Liver (tissue), 9 donors: Measurements from ENCODE around the gene WAPL. TPM values are rescaled to one million over a fixed set of nuclear protein-coding genes. Genes with fewer than 3 reads are reported as not detected.
A peak's percentile ranks its signal among the peaks of the same experiment; 100 is the strongest.

ENCODE experiments used
- DNase-seq: peaks from one replicate; pipeline ENCODE4 v3.0.0-alpha.2; 2017; ENCODE audit warnings: low spot score
- H3K27ac ChIP-seq, 2 donors: one replicate each; pipeline ENCODE4 v1.7.0; 2013; ENCODE audit warnings: inconsistent platforms in 2 of 2, low read length in 2 of 2, control low read depth in 1 of 2, low read depth in 1 of 2, mild to moderate bottlenecking in 1 of 2
- H3K27me3 ChIP-seq, 4 donors: one replicate each; pipeline versions ENCODE4 v1.6.1 to v1.7.0; 2013; ENCODE audit warnings: low read length in 3 of 4, inconsistent platforms in 1 of 4, mild to moderate bottlenecking in 1 of 4, moderate library complexity in 1 of 4; ENCODE audit not compliant: control insufficient read depth in 4 of 4, insufficient read depth in 4 of 4
- H3K36me3 ChIP-seq, 4 donors: one replicate each; pipeline versions ENCODE4 v1.6.1 to v1.7.0; 2013; ENCODE audit warnings: low read length in 3 of 4, mild to moderate bottlenecking in 3 of 4, low read depth in 1 of 4, moderate library complexity in 1 of 4; ENCODE audit not compliant: control insufficient read depth in 4 of 4, insufficient read depth in 3 of 4
- H3K4me1 ChIP-seq, 4 donors: one replicate each; pipeline versions ENCODE4 v1.6.1 to v1.7.0; 2013; ENCODE audit warnings: low read length in 3 of 4, mild to moderate bottlenecking in 3 of 4, moderate library complexity in 1 of 4; ENCODE audit not compliant: control insufficient read depth in 4 of 4, insufficient read depth in 4 of 4
- H3K4me3 ChIP-seq, 3 donors: one replicate each; pipeline versions ENCODE4 v1.6.1 to v1.7.0; 2013; ENCODE audit warnings: low read length in 3 of 3, control low read depth in 1 of 3, low read depth in 1 of 3, mild to moderate bottlenecking in 1 of 3
- H3K9ac ChIP-seq, 2 donors: one replicate each; pipeline ENCODE4 v1.7.0; 2013; ENCODE audit warnings: low read length in 2 of 2, mild to moderate bottlenecking in 2 of 2, moderate library complexity in 2 of 2, control low read depth in 1 of 2, low read depth in 1 of 2
- H3K9me3 ChIP-seq, 4 donors: one replicate each; pipeline versions ENCODE4 v1.6.1 to v1.7.0; 2013; ENCODE audit warnings: low read length in 3 of 4; ENCODE audit not compliant: control insufficient read depth in 4 of 4
- EGR1 ChIP-seq, 2 donors: IDR thresholded peaks; 2 replicates each; pipeline ENCODE4 v1.6.1; 2016 to 2018; ENCODE audit warnings: antibody characterized with exemption in 2 of 2, low read depth in 2 of 2
- FOXA1 ChIP-seq: IDR thresholded peaks from 2 replicates; pipeline ENCODE4 v1.6.1; 2016; ENCODE audit warnings: antibody characterized with exemption
- GABPA ChIP-seq, 2 donors: IDR thresholded peaks in 1 of 2; conservative IDR thresholded peaks in 1 of 2; 2 replicates each; pipeline ENCODE4 v1.6.1; 2016; ENCODE audit warnings: antibody characterized with exemption in 2 of 2, mild to moderate bottlenecking in 1 of 2, moderate library complexity in 1 of 2
- HNF4A ChIP-seq, 2 donors: conservative IDR thresholded peaks; 2 replicates each; pipeline ENCODE4 v1.6.1; 2016; ENCODE audit warnings: antibody characterized with exemption in 2 of 2, mild to moderate bottlenecking in 2 of 2
- HNF4G ChIP-seq: IDR thresholded peaks from 2 replicates; pipeline ENCODE4 v1.6.1; 2016; ENCODE audit warnings: antibody characterized with exemption
- JUND ChIP-seq, 2 donors: IDR thresholded peaks; 2 replicates each; pipeline ENCODE4 v1.6.1; 2016; ENCODE audit warnings: antibody characterized with exemption in 2 of 2
- NR2F2 ChIP-seq: IDR thresholded peaks from 2 replicates; pipeline ENCODE4 v1.6.1; 2016; ENCODE audit warnings: antibody characterized with exemption
- RAD21 ChIP-seq, 2 donors: IDR thresholded peaks; 2 replicates each; pipeline ENCODE4 v1.6.1; 2016; ENCODE audit warnings: antibody characterized with exemption in 2 of 2, mild to moderate bottlenecking in 2 of 2
- RXRA ChIP-seq, 2 donors: IDR thresholded peaks; 2 replicates each; pipeline ENCODE4 v1.6.1; 2017 to 2018; ENCODE audit warnings: antibody characterized with exemption in 2 of 2, mild to moderate bottlenecking in 1 of 2
- YY1 ChIP-seq: IDR thresholded peaks from 2 replicates; pipeline ENCODE4 v1.6.1; 2016; ENCODE audit warnings: antibody characterized with exemption, mild to moderate bottlenecking
- WGBS: extraction: QIAGEN DNeasy Blood & Tissue Kit; methylation state at CpG from one replicate; pipeline ENCODE4 v1.1.7; 2013; 5-methylcytosine and 5-hydroxymethylcytosine counted together
- polyA plus RNA-seq, 2 donors: library from polyadenylated mRNA; stranded (reverse) in 1 of 2; unstranded in 1 of 2; fragments of 200-250 nt in 1 of 2; fragments of >200 nt in 1 of 2; fragmentation: Nextera tagmentation in 1 of 2; extraction: Ambion mirVana in 1 of 2; gene quantifications; one replicate each; pipeline versions ENCODE4 v1.2.1 to v1.2.3, GENCODE V29; 2013 to 2015
- total RNA-seq, 2 donors: library from RNA; depleted of rRNA; stranded (reverse); fragments of >200 nt; gene quantifications; one replicate each; pipeline ENCODE4 v1.2.3, GENCODE V29; 2014
- TF ChIP-seq, protein P1 (sequence below): IDR thresholded peaks from 2 replicates; pipeline ENCODE4 v1.6.1; 2016; ENCODE audit warnings: antibody characterized with exemption
- TF ChIP-seq, protein P2 (sequence below): fragments of 150-350 bp; IDR thresholded peaks from 2 replicates; pipeline ENCODE4 v1.5.1; 2017; ENCODE audit warnings: improper control_type of control experiment, low read depth, low read length; ENCODE audit not compliant: missing input control
- TF ChIP-seq, protein P3 (sequence below): IDR thresholded peaks from 2 replicates; pipeline ENCODE4 v1.6.1; 2016; ENCODE audit warnings: antibody characterized with exemption
- donor health status: healthy.
- donor health status: healthy.
- donor health status: healthy.
- donor health status: healthy.
- donor health status: healthy.

Gene WAPL
- total and polyA plus RNA-seq, 4 donors: 9.7 to 37.9 (median 24.0) TPM

DNA sequence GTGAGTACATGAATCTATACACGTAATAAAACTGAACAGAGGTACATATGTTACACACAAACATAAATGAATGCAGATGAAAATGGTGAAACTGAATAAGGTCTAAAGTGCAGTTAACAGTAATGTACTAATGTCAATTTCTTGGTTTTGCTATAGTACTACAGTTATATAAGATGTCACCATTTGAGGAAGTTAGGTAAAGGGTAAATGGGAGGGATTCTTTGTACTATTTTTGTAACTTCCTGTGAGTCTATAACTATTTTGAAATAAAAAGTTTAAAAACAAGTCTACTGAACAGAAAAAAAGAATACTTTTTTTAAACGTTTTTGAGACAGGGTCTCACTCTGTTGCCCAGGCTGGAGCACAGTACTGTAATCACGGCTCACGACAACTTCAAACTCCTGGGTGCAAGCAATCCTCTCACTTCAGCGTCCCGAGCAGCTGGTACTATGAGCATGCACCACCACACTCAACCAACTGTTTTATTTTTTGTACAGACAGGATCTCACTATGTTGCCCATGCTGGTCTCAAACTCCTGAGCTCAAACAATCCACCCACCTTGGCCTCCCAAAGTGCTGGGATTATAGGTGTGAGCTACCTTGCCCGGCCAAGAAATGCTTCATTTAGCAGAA is 71.5 kb downstream of the WAPL start:
- Histone ChIP-seq H3K4me1 (peaks cover 3 to 20% (median 13%) of the 10 kb centered on the region in 4 donors), H3K27ac (peak overlapping the region; percentile 41 to 67), H3K9me3 (no peaks in the 10 kb centered on the region), H3K27me3 (no peaks in the 10 kb centered on the region), H3K9ac (no peak overlapping the region), H3K4me3 (no peak overlapping the region), H3K36me3 (peaks cover 8 to 37% (median 17%) of the 10 kb centered on the region in 4 donors)
- no peak for DNase-seq
- WGBS: 91% methylated on average over 7 of the region's 7 CpGs
- TF ChIP-seq, protein P1, sequence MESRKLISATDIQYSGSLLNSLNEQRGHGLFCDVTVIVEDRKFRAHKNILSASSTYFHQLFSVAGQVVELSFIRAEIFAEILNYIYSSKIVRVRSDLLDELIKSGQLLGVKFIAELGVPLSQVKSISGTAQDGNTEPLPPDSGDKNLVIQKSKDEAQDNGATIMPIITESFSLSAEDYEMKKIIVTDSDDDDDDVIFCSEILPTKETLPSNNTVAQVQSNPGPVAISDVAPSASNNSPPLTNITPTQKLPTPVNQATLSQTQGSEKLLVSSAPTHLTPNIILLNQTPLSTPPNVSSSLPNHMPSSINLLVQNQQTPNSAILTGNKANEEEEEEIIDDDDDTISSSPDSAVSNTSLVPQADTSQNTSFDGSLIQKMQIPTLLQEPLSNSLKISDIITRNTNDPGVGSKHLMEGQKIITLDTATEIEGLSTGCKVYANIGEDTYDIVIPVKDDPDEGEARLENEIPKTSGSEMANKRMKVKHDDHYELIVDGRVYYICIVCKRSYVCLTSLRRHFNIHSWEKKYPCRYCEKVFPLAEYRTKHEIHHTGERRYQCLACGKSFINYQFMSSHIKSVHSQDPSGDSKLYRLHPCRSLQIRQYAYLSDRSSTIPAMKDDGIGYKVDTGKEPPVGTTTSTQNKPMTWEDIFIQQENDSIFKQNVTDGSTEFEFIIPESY: no peak
- no peak for TF ChIP-seq YY1
- TF ChIP-seq, protein P2, sequence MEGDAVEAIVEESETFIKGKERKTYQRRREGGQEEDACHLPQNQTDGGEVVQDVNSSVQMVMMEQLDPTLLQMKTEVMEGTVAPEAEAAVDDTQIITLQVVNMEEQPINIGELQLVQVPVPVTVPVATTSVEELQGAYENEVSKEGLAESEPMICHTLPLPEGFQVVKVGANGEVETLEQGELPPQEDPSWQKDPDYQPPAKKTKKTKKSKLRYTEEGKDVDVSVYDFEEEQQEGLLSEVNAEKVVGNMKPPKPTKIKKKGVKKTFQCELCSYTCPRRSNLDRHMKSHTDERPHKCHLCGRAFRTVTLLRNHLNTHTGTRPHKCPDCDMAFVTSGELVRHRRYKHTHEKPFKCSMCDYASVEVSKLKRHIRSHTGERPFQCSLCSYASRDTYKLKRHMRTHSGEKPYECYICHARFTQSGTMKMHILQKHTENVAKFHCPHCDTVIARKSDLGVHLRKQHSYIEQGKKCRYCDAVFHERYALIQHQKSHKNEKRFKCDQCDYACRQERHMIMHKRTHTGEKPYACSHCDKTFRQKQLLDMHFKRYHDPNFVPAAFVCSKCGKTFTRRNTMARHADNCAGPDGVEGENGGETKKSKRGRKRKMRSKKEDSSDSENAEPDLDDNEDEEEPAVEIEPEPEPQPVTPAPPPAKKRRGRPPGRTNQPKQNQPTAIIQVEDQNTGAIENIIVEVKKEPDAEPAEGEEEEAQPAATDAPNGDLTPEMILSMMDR: no peak
- TF ChIP-seq NR2F2: no peak
- TF ChIP-seq RAD21 (IDR thresholded peaks at IDR 0.05): no peak
- TF ChIP-seq HNF4G: no peak
- TF ChIP-seq EGR1 (IDR thresholded peaks at IDR 0.05; ENCODE audit: low read depth in 2 of 2): no peak

DNA sequence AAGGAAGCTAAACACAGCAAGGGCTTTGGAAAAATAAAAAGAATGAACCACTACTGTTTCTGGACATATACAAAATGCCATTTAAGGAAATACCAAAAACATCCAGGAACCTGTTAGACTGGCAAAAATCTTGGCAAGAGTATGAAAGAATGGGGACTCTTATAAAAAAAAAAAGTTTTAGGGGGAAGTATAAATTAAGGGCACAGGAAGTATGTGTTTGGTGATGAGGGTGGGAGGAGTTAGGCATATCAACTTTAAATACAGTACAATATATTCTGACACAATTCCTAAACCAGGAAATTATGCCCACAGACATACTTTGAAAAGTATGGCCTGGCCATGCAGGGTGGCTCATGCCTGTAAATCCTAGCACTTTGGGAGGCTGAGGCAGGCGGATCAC is 74.2 kb downstream of the WAPL start:
- H3K9ac ChIP-seq: no peak overlapping the region
- 95% methylated on average over 1 of the region's 1 CpG for WGBS

DNA sequence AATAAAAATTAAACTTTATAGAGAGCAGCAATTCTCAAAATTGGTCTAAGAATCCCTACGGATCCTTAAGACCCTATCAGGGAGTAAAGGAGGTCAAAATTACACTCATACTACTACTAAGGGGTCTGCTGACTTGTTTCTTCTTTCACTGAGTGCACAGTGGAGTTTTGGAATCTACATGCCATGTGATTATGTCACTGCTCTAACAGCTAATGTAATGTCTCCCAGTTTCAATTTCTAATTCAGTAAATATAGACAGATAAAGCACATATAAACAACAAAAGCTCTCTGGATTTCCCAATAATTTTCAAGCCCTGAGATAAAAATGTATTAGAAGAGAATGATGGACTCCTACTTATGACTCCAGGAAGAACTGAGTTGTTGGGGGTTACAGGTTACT is 74.6 kb downstream of the WAPL start:
- no peaks in the 10 kb centered on the region for H3K27me3 ChIP-seq
- peaks cover 3 to 20% (median 13%) of the 10 kb centered on the region in 4 donors for H3K4me1 ChIP-seq
- DNase-seq: no peak
- H3K27ac ChIP-seq: peak overlapping the region in 1 of 2 donors; percentile 62
- no peak overlapping the region for H3K4me3 ChIP-seq
- H3K9ac ChIP-seq: no peak overlapping the region
- no peaks in the 10 kb centered on the region for H3K9me3 ChIP-seq
- H3K36me3 ChIP-seq: peaks cover 5 to 28% (median 14%) of the 10 kb centered on the region in 4 donors
- WGBS: 80% methylated on average over 1 of the region's 1 CpG
- TF ChIP-seq NR2F2 (no peak), HNF4A (conservative IDR thresholded peaks at IDR 0.05) (no peak), GABPA (IDR thresholded peaks at IDR 0.05 in 1 of 2, conservative IDR thresholded peaks at IDR 0.05 in 1 of 2) (no peak), JUND (IDR thresholded peaks at IDR 0.05) (no peak), RXRA (IDR thresholded peaks at IDR 0.05) (no peak), FOXA1 (no peak)
- TF ChIP-seq, protein P3, sequence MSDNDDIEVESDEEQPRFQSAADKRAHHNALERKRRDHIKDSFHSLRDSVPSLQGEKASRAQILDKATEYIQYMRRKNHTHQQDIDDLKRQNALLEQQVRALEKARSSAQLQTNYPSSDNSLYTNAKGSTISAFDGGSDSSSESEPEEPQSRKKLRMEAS: no peak
- TF ChIP-seq, protein P1: no peak
- TF ChIP-seq, protein P2: no peak

More for the DNA sequence above, 74.2 kb downstream of the WAPL start:
- Histone ChIP-seq H3K4me1 (peaks cover 3 to 20% (median 13%) of the 10 kb centered on the region in 4 donors), H3K27me3 (no peaks in the 10 kb centered on the region), H3K4me3 (no peak overlapping the region), H3K36me3 (peaks cover 5 to 32% (median 14%) of the 10 kb centered on the region in 4 donors), H3K27ac (peak overlapping the region in 1 of 2 donors; percentile 62), H3K9me3 (no peaks in the 10 kb centered on the region)
- TF ChIP-seq JUND (IDR thresholded peaks at IDR 0.05) (no peak), GABPA (IDR thresholded peaks at IDR 0.05 in 1 of 2, conservative IDR thresholded peaks at IDR 0.05 in 1 of 2) (peak in 1 of 2 donors; percentile 32)
- TF ChIP-seq, protein P2: no peak
- no peak for DNase-seq
